Right cardiac atrium (tissue), 5 donors: ENCODE measurements around the gene ALG5. TPM values are rescaled to one million over a fixed set of nuclear protein-coding genes. Genes with fewer than 3 reads are reported as not detected.
A peak's percentile ranks its signal among the peaks of the same experiment; 100 is the strongest.

Experiments used
- ATAC-seq, 2 donors: fragments of 200-7000 bp; cut with Tn5 transposase; one replicate each; pipeline versions ENCODE4 v1.8.0 to v1.9.1; 2020; ENCODE audit warnings: moderate library complexity in 2 of 2, mild to moderate bottlenecking in 1 of 2
- DNase-seq, 3 donors: peaks; one replicate each; pipeline ENCODE4 v3.0.0-alpha.2; 2020
- H3K27ac ChIP-seq: one replicate; pipeline ENCODE4 v1.5.1; 2013; ENCODE audit warnings: mild to moderate bottlenecking, low read length, control low read depth, moderate library complexity
- H3K27me3 ChIP-seq: one replicate; pipeline ENCODE4 v1.6.1; 2013; ENCODE audit not compliant: control insufficient read depth, insufficient read depth
- H3K4me1 ChIP-seq: one replicate; pipeline ENCODE4 v1.6.1; 2013; ENCODE audit warnings: low read length; ENCODE audit not compliant: control insufficient read depth, insufficient read depth
- H3K4me3 ChIP-seq: one replicate; pipeline ENCODE4 v1.5.1; 2013; ENCODE audit warnings: low read length, control low read depth
- H3K9me3 ChIP-seq: one replicate; pipeline ENCODE4 v1.6.1; 2013; ENCODE audit warnings: low read length; ENCODE audit not compliant: control insufficient read depth
- WGBS: extraction: QIAGEN DNeasy Blood & Tissue Kit; methylation state at CpG from one replicate; pipeline ENCODE4 v1.1.7; 2013; 5-methylcytosine and 5-hydroxymethylcytosine counted together
- intact Hi-C, 4 donors: fragments of 100-400 bp; cut with DNase I; formaldehyde crosslinking; loops; one replicate each; pipeline versions ENCODE4 v1.11.0 to v1.14.0; 2022 to 2023
- polyA plus RNA-seq: library from polyadenylated mRNA; stranded (reverse); fragments of 200-250 nt; gene quantifications from one replicate; pipeline ENCODE4 v1.2.3, GENCODE V29; 2013
- total RNA-seq, 4 donors: library from RNA; stranded (reverse); fragmentation: NEBNext Ultra II Directional; extraction: Animal tissue kit (Norgen Biotek cat#: 25700); gene quantifications; one replicate each; pipeline ENCODE4 v1.2.1, GENCODE V29; 2021
- donor health status: healthy with polysubstance abuse.
- donor health status: DM: no; HTN: yes; CAD: no.
- donor health status: DM: no; HTN: no; CAD: no.
- donor health status: DM: no; HTN: yes; CAD: no; lungs with severe emphysema.
- donor health status: DM: yes; HTN: yes; CAD: no.

The ALG5 gene
- total and polyA plus RNA-seq, 5 donors, result 14.7 to 23.1 (median 16.4) TPM

DNA sequence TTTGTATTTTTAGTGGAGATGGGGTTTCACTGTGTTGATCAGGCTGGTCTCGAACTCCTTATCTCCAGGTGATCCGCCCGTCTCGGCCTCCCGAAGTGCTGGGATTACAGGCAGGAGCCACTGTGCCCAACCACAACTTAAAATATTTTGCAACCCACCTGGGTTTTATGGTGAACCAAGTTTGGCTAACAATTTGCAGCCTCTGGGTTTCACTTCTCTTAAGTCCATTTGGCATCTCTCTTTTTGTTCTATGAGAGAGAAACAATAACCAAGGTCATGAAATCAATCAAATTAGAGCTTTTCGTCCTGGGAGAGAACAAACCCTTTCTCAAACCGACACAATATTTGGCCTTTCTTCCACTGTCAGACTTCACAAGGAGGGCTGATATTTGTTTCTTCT, 73.5 kb downstream of the ALG5 start:
- Histone ChIP-seq H3K9me3 (no peaks in the 10 kb centered on the region), H3K4me1 (no peaks in the 10 kb centered on the region), H3K4me3 (no peak overlapping the region), H3K27ac (no peak overlapping the region), H3K27me3 (no peaks in the 10 kb centered on the region)
- ATAC-seq, result no peak
- no peak for DNase-seq
- intact Hi-C loops, result no loop called here
- 82% methylated on average over 7 of the region's 7 CpGs for WGBS

DNA sequence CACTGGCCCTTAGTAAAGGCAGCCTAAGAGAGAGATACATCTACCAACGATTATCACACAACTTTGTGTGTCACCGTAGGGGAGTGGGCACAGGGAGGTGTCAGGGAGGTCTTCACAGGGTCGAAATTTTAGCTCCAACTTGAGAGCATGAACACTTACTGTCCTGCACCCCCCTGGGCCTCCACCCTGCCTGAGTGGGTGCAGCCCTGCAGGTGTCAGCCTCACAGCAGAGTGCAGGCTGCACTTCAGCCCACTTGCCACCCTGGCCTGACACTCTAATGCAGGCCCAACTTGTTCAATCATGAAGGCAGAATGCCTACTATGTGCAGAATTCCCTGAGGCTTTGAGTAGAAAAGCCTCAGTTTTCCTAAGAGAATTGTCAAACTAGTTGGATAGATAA, 75.1 kb downstream of the ALG5 start:
- H3K27ac ChIP-seq, result no peak overlapping the region
- no peak for ATAC-seq
- H3K9me3 ChIP-seq, result no peaks in the 10 kb centered on the region
- no peak overlapping the region for H3K4me3 ChIP-seq
- DNase-seq, result no peak
- intact Hi-C loops, result no loop called here
- no peaks in the 10 kb centered on the region for H3K4me1 ChIP-seq
- no peaks in the 10 kb centered on the region for H3K27me3 ChIP-seq
- WGBS, result 80% methylated on average over 3 of the region's 3 CpGs

DNA sequence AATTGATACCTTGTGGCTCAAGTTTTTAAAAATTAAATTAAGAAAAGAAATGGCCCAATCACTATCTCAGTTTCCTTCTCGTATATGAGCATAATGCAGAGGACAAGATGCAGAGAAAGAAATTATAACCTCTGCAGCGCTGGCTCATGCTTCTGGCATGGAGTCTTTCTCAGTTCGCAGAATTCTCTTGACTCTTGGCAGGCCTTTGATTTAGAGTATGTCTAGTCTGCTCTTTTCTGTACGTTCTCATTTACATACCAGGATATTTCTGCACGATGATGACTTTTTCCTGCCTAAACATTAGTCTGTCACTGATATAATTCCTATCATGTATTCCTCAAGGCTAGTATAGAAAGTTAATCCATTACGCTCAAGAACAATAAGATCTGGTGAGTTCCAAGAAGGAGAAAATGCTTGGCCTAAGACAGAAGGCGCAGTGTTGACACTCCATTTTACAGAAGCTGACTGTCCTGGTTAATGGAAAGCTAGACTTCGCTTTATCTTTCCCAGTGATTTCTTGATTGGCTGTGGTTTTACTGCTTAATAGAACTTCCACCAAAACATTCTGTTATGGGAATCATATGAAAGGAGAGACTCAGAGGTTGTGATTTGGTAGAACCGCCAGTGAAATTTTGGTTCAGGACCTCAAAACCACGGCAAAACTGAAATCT, 77.4 kb downstream of the ALG5 start:
- H3K27ac ChIP-seq, result no peak overlapping the region

DNA sequence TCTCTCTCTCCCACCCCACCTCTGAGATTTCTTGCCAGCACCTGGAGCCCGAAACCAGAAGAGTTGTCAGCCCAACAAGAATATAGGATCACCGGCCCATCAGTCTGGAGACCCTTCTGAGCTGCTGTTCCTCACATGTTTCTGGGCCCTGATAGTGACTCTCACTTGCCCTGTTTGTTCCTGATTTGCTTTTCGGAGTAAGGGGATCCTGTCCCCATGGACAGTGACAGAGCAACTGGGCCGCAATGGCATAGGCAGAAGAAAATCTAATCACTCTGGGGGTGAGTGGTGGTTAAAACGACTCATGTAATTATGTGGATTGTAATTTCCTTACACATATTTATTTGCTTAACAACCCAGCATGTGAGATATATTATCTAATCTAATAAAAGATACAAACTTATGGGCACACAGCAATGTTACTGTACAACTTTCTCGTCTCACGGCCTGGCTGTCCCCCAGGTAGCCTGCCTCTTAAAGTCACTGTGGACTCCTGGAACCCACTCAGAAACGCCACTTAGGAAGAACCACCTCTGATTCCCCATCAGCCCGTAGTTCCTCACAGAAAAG, 78.4 kb downstream of the ALG5 start:
- Histone ChIP-seq H3K27me3 (no peaks in the 10 kb centered on the region), H3K4me3 (peak overlapping the region; percentile 99), H3K27ac (peak overlapping the region; percentile 33), H3K9me3 (no peaks in the 10 kb centered on the region), H3K4me1 (no peaks in the 10 kb centered on the region)
- intact Hi-C loops, result no loop called here
- 45% methylated on average over 9 of the region's 9 CpGs for WGBS
- ATAC-seq, result no peak
- DNase-seq, result peak in 1 of 3 donors; percentile 47

More for the DNA sequence above, 77.4 kb downstream of the ALG5 start:
- Histone ChIP-seq H3K4me1 (no peaks in the 10 kb centered on the region), H3K4me3 (no peak overlapping the region), H3K9me3 (no peaks in the 10 kb centered on the region), H3K27me3 (no peaks in the 10 kb centered on the region)
- ATAC-seq (no peak), DNase-seq (no peak)
- intact Hi-C loops, result no loop called here
- 71% methylated on average over 10 of the region's 10 CpGs for WGBS

DNA sequence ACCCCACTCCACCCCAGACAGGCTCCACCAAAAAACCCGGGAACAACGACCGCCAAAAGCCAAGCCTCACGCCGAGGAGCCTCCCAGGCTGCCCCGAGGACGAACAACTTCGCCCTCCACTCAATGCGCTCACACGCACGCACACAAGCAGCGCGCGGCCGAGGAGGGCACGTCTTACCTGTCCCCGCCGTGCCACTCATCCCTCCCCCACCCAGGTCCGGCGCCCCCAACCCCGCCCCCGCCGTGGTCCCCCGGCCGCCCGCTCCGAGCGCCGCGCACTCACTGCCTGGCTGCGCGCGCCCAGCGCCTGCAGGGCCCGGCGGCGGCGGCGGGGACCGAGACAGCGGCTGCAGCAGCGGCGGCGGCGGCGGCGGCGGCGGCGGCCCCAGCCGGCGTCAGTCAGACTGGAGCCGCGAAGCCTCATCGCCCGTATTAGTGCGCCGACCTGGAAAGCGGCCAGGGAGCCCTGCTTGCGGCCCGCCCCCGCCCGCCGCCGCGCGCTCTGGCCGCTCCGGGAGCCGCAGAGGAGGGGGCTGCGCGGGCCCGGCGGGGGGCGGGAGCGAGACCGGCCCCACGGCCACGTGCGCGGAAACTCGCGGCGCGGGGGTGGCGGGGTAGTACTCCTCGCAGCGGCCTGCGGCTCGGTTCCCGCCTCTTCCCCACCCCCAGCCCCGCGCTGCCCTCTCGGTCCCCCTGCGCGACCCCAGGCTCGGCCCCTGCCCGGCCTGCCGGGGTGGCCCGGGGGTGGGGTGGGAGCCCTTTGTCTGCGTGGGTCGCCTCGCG, 79.1 kb downstream of the ALG5 start, which contains the start of gene SMAD9:
Gene SMAD9 (minus strand): TSS at position 406 of the 783 bp plus-strand sequence. CDS start 40,549 bp downstream, outside the sequence.
- Histone ChIP-seq H3K9me3 (no peaks in the 10 kb centered on the region), H3K27me3 (no peaks in the 10 kb centered on the region), H3K4me1 (peaks cover 2% of the 10 kb centered on the region), H3K27ac (peak within 1 kb of the TSS; percentile 66), H3K4me3 (peak within 1 kb of the TSS; percentile 99)
- intact Hi-C loops, result no loop called here
- under 1% methylated on average over 104 of the region's 104 CpGs for WGBS
- peak; percentile 89 to 96 (median 94) for DNase-seq
- peak; percentile 82 to 83 for ATAC-seq

DNA sequence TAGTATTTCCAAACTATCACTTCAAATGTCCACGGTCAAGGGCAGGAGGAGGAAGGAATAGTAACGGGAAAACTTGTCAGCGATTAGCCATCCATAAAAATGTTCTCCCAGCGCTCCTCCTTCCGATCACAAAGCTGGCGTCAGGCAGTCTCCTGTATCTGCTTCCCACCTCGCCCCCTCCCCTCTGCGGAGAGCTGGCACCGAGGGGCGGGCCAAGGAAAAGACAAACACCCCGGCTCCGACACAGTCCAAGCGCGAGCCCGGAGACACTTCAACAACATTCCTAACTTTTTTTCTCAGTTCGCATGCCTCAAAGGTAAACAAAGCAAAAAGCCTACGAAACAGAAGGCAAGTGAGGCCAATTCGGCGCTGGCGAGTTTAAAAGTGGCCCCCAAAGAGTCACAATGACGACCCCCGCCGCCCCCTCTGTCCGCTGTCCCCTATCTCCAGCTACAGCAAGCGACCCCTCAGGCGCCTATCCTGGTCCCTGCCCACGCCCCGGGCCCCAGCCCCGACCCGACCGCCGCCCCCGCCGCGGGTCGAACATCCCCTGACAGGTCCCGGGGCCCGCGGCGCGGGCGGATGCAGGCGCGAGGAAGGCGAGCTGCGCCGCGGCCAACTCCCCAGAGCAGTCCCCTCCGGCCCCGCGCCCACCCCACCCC, 79.8 kb downstream of the ALG5 start:
- Histone ChIP-seq H3K9me3 (no peaks in the 10 kb centered on the region), H3K4me1 (peaks cover 3% of the 10 kb centered on the region), H3K27me3 (no peaks in the 10 kb centered on the region), H3K4me3 (peak overlapping the region; percentile 99), H3K27ac (peak overlapping the region; percentile 57)
- intact Hi-C loops, result no loop called here
- WGBS, result under 1% methylated on average over 51 of the region's 51 CpGs
- DNase-seq, result peak; percentile 57 to 86 (median 84)
- peak; percentile 83 to 87 for ATAC-seq

DNA sequence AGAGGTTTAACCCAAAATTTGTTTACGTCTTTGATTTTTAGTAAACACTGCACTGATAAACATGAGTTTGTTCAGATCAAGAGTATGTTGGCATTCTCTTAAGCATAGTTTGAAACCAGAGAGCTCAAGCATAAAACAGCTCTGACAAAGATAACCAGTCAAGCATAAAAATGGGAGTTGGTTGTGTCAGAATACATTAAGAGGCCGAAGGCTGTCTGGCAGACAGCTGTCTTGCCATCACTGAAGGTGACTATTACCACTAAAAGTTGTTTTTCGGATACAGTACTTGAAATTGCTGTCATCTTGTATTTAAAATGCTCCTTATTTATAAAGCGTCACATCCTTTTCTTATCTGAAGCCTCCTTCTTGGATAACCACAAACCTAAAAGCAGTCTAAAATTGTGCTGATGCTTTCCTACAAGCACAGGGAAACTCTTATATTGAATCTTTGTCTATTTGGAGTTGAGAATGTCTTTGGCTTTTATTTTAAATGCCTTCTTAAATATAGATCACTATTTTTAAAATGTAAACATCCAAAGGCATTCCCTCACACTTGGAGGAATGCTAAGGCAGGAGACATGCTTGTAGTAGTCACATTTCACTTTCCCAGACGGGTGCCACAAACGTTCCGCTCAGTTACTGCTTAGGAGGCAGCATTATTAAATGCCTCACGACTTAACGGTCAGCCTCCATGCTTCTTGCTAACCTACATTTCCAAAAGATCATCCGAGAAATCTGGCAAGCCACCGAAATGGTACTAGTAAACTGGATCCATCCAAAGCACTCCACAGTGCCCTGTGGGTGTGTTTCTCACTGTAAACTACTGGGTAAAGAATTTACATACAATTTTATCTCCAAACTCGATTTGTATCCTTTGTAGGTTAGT, 80.7 kb downstream of the ALG5 start:
- peak overlapping the region; percentile 99 for H3K4me3 ChIP-seq
- intact Hi-C loops, result no loop called here
- ATAC-seq (peak; percentile 5 to 6), DNase-seq (no peak)
- peak overlapping the region; percentile 57 for H3K27ac ChIP-seq
- no peaks in the 10 kb centered on the region for H3K27me3 ChIP-seq
- H3K4me1 ChIP-seq, result peaks cover 3% of the 10 kb centered on the region
- H3K9me3 ChIP-seq, result no peaks in the 10 kb centered on the region
- WGBS, result 25% methylated on average over 12 of the region's 12 CpGs

DNA sequence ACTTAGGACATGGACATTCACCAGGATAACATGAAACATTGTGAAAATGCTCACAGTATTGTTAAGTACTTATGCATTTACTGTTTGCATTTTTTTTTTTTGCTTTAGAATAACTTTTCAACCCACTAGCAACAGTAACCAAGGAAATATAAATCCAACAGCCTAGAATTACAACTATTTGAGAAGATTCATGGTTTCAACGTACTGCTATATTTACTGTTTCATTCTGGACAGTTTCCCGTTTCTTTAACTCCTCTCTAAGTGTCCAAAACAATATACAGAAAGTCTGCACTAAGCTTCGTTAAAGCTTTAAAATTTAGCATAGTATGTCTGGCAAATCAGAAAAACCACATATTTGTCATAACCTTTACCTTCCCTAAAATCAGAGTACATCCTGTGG, 81.8 kb downstream of the ALG5 start:
- Histone ChIP-seq H3K9me3 (no peaks in the 10 kb centered on the region), H3K4me1 (peaks cover 3% of the 10 kb centered on the region), H3K27ac (no peak overlapping the region), H3K4me3 (no peak overlapping the region), H3K27me3 (no peaks in the 10 kb centered on the region)
- ATAC-seq, result no peak
- 67% methylated on average over 3 of the region's 3 CpGs for WGBS
- intact Hi-C loops, result no loop called here
- DNase-seq, result no peak

DNA sequence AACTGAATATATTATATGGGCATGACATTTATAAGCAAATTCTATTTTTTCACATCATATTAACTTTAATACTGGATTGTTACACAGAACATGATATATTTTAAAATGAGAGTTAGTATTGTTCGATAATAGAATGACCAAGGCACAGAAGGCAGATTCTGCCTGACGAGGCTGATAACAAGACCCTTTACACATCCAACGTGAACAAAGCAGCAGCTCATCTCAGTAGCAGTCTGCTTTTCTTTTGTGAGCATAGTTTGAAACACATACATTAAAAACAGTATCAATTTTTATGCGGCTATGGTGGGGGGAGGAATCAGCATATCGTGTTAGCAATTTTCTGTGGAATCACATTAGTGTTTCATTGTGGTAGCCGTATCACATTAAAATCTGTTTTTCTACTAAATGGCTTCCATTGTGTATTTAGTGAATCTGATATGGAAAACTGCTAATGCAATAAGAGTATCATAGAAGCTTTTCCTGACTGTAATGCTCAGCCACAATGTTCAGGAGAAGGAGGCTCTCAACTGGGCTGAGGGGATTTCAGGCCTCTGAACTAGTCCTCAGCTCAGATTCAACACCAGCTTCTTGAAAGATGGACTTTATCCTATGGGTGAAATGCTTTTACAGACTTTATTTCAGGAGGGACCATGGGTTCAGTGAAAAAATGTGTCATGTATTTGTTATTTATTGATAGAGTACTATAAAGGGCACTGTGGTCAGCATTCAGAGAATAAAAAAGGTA, 83.1 kb downstream of the ALG5 start:
- H3K9me3 ChIP-seq, result no peaks in the 10 kb centered on the region
- intact Hi-C loops, result no loop called here
- peaks cover 3% of the 10 kb centered on the region for H3K4me1 ChIP-seq
- no peaks in the 10 kb centered on the region for H3K27me3 ChIP-seq
- ATAC-seq (no peak), DNase-seq (no peak)
- H3K4me3 ChIP-seq, result no peak overlapping the region
- WGBS, result 90% methylated on average over 6 of the region's 6 CpGs
- no peak overlapping the region for H3K27ac ChIP-seq

DNA sequence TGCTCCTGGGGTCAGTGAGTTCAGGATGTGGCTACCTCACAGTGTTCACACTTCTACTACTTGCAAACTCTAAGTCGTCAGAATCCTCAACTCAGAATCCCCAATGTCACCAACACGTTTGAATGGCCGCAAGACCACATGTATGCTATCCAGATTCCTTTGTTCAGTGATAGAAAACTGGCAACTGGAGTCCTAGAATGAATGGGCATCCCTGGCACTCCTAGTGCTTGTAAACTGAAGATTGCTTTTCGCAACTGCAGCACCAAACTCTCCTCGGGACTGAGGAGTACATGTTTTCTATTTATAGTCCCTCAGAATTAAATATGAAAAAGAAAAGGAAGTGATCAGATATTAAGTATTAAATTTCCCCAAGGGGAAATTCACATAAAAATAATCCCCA, 84.0 kb downstream of the ALG5 start:
- Histone ChIP-seq H3K9me3 (no peaks in the 10 kb centered on the region), H3K27ac (no peak overlapping the region), H3K4me3 (no peak overlapping the region), H3K27me3 (no peaks in the 10 kb centered on the region), H3K4me1 (peaks cover 3% of the 10 kb centered on the region)
- DNase-seq, result no peak
- 56% methylated on average over 5 of the region's 5 CpGs for WGBS
- no peak for ATAC-seq
- intact Hi-C loops, result no loop called here
